Measurements from ENCODE around the gene CSNK1D. TPM values are rescaled to one million over a fixed set of nuclear protein-coding genes. Genes with fewer than 3 reads are reported as not detected.

CSNK1D gene
- total and polyA plus RNA-seq, 2 experiments from 2014 or later = 55.3 to 66.4 TPM

DNA sequence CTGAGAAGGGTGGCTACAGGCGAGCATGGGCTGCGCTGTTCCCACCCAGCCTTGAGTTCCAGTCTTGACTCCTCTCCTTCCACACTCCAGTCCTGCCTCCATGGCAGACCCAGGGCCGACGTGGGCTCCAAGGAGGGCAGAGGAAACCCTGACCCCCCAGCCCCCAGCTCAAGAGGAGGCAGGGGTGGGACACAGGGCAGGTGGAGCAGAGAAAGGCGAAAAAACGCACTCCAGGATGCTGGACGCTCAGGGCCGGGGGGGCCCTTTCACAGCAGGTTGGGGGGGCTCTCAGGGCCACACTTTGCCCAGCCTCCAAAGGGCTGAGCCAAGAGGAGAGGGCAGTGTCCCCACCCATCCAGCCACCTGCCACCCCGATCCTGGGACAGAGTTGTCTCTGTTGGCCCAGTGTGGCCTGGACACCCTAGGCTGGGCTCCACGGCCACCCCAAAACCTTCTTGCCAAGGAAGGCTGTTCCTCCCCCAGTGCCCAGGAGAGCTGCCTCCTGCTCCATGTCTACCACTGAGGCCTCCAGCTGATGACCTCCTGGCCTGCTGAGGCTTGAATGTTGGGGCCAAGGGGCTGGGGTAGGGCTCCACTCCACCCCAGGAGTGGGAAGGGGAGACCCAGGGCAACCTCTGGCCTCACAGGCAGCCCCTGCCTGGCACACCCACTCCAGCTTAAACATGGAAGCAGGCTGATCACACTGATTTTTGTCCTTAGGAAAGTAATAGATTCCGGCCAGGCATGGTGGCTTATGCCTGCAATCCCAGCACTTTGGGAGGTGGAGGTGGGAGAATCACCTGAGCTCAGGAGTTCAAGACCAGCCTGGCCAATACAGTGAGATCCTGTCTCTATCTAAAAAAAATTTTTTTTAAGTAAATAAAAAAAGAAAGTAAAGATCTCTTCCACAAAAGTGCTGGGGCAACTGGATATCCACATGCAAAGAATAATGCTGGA, 53.5 kb downstream of the CSNK1D start:
- 0 out of 2 replicates have a peak, but pooled peaks cover 3% of the 10 kb centered on the region for H3K27me3 ChIP-seq (ENCODE audit: insufficient read depth)
- no peaks in the 10 kb centered on the region for H4K20me1 ChIP-seq (replicated peaks; ENCODE audit: insufficient read depth)
- H3K4me1 ChIP-seq (ENCODE audit: insufficient read depth) = no peaks in the 10 kb centered on the region
- H3K4me3 ChIP-seq = no peak overlapping the region
- H2AFZ ChIP-seq = no peak overlapping the region
- H3K27ac Mint-ChIP-seq = no peak overlapping the region
- no peak overlapping the region for H3K4me2 ChIP-seq
- H3K4me1 Mint-ChIP-seq = no peaks in the 10 kb centered on the region; the same call in 2 of the 3 replicates
- H3K9me2 ChIP-seq (ENCODE audit: insufficient read depth) = no peaks in the 10 kb centered on the region
- no peak overlapping the region for H3K4me3 Mint-ChIP-seq
- no peaks in the 10 kb centered on the region for H3K79me2 ChIP-seq (replicated peaks; ENCODE audit: insufficient read depth)
- TF ChIP-seq EZH2 (IDR thresholded peaks at IDR 0.05; ENCODE audit: low read depth, unreplicated experiment) (no peak), CREB1 (CRISPR knock-in tag; IDR thresholded peaks at IDR 0.05; ENCODE audit: low read depth) (no peak), JUNB (IDR thresholded peaks at IDR 0.05; ENCODE audit: unreplicated experiment) (no peak), STAT1 (IDR thresholded peaks at IDR 0.05; ENCODE audit: unreplicated experiment) (no peak), ZNF114 (CRISPR knock-in tag; IDR thresholded peaks at IDR 0.05) (no peak), POLR2AphosphoS5 (IDR thresholded peaks at IDR 0.05; ENCODE audit: low read depth) (no peak), EZH2phosphoT487 (IDR thresholded peaks at IDR 0.05; ENCODE audit: unreplicated experiment) (no peak), ZNF331 (CRISPR knock-in tag; IDR thresholded peaks at IDR 0.05; ENCODE audit: low read depth) (no peak), NANOG (IDR thresholded peaks at IDR 0.05; ENCODE audit: borderline replicate concordance) (no peak)
- TF ChIP-seq, protein P1, sequence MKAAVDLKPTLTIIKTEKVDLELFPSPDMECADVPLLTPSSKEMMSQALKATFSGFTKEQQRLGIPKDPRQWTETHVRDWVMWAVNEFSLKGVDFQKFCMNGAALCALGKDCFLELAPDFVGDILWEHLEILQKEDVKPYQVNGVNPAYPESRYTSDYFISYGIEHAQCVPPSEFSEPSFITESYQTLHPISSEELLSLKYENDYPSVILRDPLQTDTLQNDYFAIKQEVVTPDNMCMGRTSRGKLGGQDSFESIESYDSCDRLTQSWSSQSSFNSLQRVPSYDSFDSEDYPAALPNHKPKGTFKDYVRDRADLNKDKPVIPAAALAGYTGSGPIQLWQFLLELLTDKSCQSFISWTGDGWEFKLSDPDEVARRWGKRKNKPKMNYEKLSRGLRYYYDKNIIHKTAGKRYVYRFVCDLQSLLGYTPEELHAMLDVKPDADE (IDR thresholded peaks at IDR 0.05) = no peak
- TF ChIP-seq, protein P2, sequence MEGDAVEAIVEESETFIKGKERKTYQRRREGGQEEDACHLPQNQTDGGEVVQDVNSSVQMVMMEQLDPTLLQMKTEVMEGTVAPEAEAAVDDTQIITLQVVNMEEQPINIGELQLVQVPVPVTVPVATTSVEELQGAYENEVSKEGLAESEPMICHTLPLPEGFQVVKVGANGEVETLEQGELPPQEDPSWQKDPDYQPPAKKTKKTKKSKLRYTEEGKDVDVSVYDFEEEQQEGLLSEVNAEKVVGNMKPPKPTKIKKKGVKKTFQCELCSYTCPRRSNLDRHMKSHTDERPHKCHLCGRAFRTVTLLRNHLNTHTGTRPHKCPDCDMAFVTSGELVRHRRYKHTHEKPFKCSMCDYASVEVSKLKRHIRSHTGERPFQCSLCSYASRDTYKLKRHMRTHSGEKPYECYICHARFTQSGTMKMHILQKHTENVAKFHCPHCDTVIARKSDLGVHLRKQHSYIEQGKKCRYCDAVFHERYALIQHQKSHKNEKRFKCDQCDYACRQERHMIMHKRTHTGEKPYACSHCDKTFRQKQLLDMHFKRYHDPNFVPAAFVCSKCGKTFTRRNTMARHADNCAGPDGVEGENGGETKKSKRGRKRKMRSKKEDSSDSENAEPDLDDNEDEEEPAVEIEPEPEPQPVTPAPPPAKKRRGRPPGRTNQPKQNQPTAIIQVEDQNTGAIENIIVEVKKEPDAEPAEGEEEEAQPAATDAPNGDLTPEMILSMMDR (conservative IDR thresholded peaks at IDR 0.05; ENCODE audit: low read depth in 2 of 2) = no peak
- TF ChIP-seq, protein P3, sequence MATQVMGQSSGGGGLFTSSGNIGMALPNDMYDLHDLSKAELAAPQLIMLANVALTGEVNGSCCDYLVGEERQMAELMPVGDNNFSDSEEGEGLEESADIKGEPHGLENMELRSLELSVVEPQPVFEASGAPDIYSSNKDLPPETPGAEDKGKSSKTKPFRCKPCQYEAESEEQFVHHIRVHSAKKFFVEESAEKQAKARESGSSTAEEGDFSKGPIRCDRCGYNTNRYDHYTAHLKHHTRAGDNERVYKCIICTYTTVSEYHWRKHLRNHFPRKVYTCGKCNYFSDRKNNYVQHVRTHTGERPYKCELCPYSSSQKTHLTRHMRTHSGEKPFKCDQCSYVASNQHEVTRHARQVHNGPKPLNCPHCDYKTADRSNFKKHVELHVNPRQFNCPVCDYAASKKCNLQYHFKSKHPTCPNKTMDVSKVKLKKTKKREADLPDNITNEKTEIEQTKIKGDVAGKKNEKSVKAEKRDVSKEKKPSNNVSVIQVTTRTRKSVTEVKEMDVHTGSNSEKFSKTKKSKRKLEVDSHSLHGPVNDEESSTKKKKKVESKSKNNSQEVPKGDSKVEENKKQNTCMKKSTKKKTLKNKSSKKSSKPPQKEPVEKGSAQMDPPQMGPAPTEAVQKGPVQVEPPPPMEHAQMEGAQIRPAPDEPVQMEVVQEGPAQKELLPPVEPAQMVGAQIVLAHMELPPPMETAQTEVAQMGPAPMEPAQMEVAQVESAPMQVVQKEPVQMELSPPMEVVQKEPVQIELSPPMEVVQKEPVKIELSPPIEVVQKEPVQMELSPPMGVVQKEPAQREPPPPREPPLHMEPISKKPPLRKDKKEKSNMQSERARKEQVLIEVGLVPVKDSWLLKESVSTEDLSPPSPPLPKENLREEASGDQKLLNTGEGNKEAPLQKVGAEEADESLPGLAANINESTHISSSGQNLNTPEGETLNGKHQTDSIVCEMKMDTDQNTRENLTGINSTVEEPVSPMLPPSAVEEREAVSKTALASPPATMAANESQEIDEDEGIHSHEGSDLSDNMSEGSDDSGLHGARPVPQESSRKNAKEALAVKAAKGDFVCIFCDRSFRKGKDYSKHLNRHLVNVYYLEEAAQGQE (IDR thresholded peaks at IDR 0.05; ENCODE audit: unreplicated experiment) = no peak
- TF ChIP-seq, protein P4, sequence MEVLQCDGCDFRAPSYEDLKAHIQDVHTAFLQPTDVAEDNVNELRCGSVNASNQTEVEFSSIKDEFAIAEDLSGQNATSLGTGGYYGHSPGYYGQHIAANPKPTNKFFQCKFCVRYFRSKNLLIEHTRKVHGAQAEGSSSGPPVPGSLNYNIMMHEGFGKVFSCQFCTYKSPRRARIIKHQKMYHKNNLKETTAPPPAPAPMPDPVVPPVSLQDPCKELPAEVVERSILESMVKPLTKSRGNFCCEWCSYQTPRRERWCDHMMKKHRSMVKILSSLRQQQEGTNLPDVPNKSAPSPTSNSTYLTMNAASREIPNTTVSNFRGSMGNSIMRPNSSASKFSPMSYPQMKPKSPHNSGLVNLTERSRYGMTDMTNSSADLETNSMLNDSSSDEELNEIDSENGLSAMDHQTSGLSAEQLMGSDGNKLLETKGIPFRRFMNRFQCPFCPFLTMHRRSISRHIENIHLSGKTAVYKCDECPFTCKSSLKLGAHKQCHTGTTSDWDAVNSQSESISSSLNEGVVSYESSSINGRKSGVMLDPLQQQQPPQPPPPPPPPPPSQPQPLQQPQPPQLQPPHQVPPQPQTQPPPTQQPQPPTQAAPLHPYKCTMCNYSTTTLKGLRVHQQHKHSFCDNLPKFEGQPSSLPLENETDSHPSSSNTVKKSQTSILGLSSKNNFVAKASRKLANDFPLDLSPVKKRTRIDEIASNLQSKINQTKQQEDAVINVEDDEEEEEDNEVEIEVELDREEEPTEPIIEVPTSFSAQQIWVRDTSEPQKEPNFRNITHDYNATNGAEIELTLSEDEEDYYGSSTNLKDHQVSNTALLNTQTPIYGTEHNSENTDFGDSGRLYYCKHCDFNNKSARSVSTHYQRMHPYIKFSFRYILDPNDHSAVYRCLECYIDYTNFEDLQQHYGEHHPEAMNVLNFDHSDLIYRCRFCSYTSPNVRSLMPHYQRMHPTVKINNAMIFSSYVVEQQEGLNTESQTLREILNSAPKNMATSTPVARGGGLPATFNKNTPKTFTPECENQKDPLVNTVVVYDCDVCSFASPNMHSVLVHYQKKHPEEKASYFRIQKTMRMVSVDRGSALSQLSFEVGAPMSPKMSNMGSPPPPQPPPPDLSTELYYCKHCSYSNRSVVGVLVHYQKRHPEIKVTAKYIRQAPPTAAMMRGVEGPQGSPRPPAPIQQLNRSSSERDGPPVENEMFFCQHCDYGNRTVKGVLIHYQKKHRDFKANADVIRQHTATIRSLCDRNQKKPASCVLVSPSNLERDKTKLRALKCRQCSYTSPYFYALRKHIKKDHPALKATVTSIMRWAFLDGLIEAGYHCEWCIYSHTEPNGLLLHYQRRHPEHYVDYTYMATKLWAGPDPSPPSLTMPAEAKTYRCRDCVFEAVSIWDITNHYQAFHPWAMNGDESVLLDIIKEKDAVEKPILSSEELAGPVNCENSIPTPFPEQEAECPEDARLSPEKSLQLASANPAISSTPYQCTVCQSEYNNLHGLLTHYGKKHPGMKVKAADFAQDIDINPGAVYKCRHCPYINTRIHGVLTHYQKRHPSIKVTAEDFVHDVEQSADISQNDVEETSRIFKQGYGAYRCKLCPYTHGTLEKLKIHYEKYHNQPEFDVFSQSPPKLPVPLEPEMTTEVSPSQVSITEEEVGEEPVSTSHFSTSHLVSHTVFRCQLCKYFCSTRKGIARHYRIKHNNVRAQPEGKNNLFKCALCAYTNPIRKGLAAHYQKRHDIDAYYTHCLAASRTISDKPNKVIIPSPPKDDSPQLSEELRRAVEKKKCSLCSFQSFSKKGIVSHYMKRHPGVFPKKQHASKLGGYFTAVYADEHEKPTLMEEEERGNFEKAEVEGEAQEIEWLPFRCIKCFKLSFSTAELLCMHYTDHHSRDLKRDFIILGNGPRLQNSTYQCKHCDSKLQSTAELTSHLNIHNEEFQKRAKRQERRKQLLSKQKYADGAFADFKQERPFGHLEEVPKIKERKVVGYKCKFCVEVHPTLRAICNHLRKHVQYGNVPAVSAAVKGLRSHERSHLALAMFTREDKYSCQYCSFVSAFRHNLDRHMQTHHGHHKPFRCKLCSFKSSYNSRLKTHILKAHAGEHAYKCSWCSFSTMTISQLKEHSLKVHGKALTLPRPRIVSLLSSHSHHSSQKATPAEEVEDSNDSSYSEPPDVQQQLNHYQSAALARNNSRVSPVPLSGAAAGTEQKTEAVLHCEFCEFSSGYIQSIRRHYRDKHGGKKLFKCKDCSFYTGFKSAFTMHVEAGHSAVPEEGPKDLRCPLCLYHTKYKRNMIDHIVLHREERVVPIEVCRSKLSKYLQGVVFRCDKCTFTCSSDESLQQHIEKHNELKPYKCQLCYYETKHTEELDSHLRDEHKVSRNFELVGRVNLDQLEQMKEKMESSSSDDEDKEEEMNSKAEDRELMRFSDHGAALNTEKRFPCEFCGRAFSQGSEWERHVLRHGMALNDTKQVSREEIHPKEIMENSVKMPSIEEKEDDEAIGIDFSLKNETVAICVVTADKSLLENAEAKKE (CRISPR knock-in tag; IDR thresholded peaks at IDR 0.05) = no peak
- peaks cover 19% of the 10 kb centered on the region for H3K27me3 Mint-ChIP-seq (ENCODE audit: insufficient read depth, low read depth, poor library complexity)
- H3K9me3 Mint-ChIP-seq = peaks cover 3% of the 10 kb centered on the region; the same call in 1 of the 3 replicates
- H3K27ac ChIP-seq (ENCODE audit: low read depth) = no peak overlapping the region
- H3K36me3 ChIP-seq (ENCODE audit: insufficient read depth) = no peaks in the 10 kb centered on the region
- no peak for DNase-seq (ENCODE audit: low spot score)
- no peak for ATAC-seq
- no peaks in the 10 kb centered on the region for H3F3A ChIP-seq (replicated peaks; ENCODE audit: low read depth)
- H3K36me3 Mint-ChIP-seq (ENCODE audit: low read depth) = no peaks in the 10 kb centered on the region
